GM18868 (cell line): ENCODE measurements around the gene RHOH.

Experiments used
- ATAC-seq: cut with Tn5 transposase; IDR thresholded peaks from one replicate; pipeline ENCODE4 v1.9.1; 2021; ENCODE audit warnings: mild to moderate bottlenecking, moderate library complexity; ENCODE audit not compliant: unreplicated experiment

Gene RHOH

GRCh38 chr4:40232610-40233009, 35.8 kb downstream of the RHOH start:
- ATAC-seq, result no peak

GRCh38 chr4:40233227-40233626, 36.4 kb downstream of the RHOH start:
- ATAC-seq, result no peak

- ATAC-seq, result no peak
Measured at GRCh38 chr4:40234519-40235039, 37.7 kb downstream of the RHOH start.

- ATAC-seq, result no peak
Measured at GRCh38 chr4:40238008-40238699, 41.3 kb downstream of the RHOH start.

- ATAC-seq, result no peak
Measured at GRCh38 chr4:40238700-40239548, 42.1 kb downstream of the RHOH start.

- no peak for ATAC-seq
Measured at GRCh38 chr4:40240040-40240653, 43.3 kb downstream of the RHOH start.

GRCh38 chr4:40241026-40241425, 44.2 kb downstream of the RHOH start:
- ATAC-seq, result no peak

GRCh38 chr4:40241941-40242340, 45.1 kb downstream of the RHOH start:
- ATAC-seq, result no peak

GRCh38 chr4:40243386-40243948, 46.6 kb downstream of the RHOH start:
- ATAC-seq, result no peak

- no peak for ATAC-seq
Measured at GRCh38 chr4:40244606-40245005, 47.8 kb downstream of the RHOH start.

- no peak for ATAC-seq
Measured at GRCh38 chr4:40245550-40245949, 48.7 kb downstream of the RHOH start.

GRCh38 chr4:40246011-40246900, 49.4 kb downstream of the RHOH start:
- no peak for ATAC-seq

GRCh38 chr4:40246938-40247337, 50.1 kb downstream of the RHOH start:
- ATAC-seq, result no peak

GRCh38 chr4:40247350-40247749, 50.5 kb downstream of the RHOH start:
- ATAC-seq, result no peak

GRCh38 chr4:40251366-40251765, 54.5 kb downstream of the RHOH start:
- ATAC-seq, result no peak

- no peak for ATAC-seq
Measured at GRCh38 chr4:40253906-40254305, 57.1 kb downstream of the RHOH start.

- ATAC-seq, result no peak
Measured at GRCh38 chr4:40254608-40255392, 58.0 kb downstream of the RHOH start.

GRCh38 chr4:40255393-40256281, 58.8 kb downstream of the RHOH start:
- peak; percentile 55 for ATAC-seq

GRCh38 chr4:40256329-40256728, 59.5 kb downstream of the RHOH start:
- no peak for ATAC-seq
